Measurements from ENCODE around the gene FOXC1. TPM values are rescaled to one million over a fixed set of nuclear protein-coding genes. Genes with fewer than 3 reads are reported as not detected.

Gene FOXC1
- total RNA-seq, 2 donors from 2014 or later, result 13.5 to 23.6 TPM

GRCh38 chr6:1627827-1628560 lies 18.3 kb downstream of the FOXC1 start:
- Histone ChIP-seq H3K27ac (no peak overlapping the region), H3K4me3 (no peak overlapping the region), H3K4me1 (peaks cover 0 to 26% of the 10 kb centered on the region in 2 donors), H3K36me3 (no peaks in the 10 kb centered on the region), H3K27me3 (peaks cover 0 to 8% of the 10 kb centered on the region in 2 donors), H3K9me3 (no peaks in the 10 kb centered on the region)
- no peak for TF ChIP-seq CTCF (IDR thresholded peaks at IDR 0.05)
- no peak for DNase-seq (ENCODE audit: low spot score)

GRCh38 chr6:1629316-1629715 lies 19.6 kb downstream of the FOXC1 start:
- no peak overlapping the region for H3K27ac ChIP-seq
- H3K4me1 ChIP-seq, result peaks cover 0 to 19% of the 10 kb centered on the region in 2 donors
- no peaks in the 10 kb centered on the region for H3K36me3 ChIP-seq
- no peak for TF ChIP-seq CTCF (IDR thresholded peaks at IDR 0.05)
- H3K9me3 ChIP-seq, result no peaks in the 10 kb centered on the region
- peaks cover 0 to 3% of the 10 kb centered on the region in 2 donors for H3K27me3 ChIP-seq
- H3K4me3 ChIP-seq, result no peak overlapping the region
- DNase-seq (ENCODE audit: low spot score), result no peak

GRCh38 chr6:1630212-1630770 lies 20.6 kb downstream of the FOXC1 start:
- H3K27ac ChIP-seq, result no peak overlapping the region
- H3K4me1 ChIP-seq, result peaks cover 0 to 16% of the 10 kb centered on the region in 2 donors
- TF ChIP-seq CTCF (IDR thresholded peaks at IDR 0.05), result no peak
- no peaks in the 10 kb centered on the region for H3K27me3 ChIP-seq
- no peaks in the 10 kb centered on the region for H3K36me3 ChIP-seq
- DNase-seq (ENCODE audit: low spot score), result no peak
- no peak overlapping the region for H3K4me3 ChIP-seq
- H3K9me3 ChIP-seq, result no peaks in the 10 kb centered on the region

- no peaks in the 10 kb centered on the region for H3K36me3 ChIP-seq
- H3K27me3 ChIP-seq, result no peaks in the 10 kb centered on the region
- no peaks in the 10 kb centered on the region for H3K9me3 ChIP-seq
- H3K4me3 ChIP-seq, result no peak overlapping the region
- no peak for TF ChIP-seq CTCF (IDR thresholded peaks at IDR 0.05)
- H3K27ac ChIP-seq, result no peak overlapping the region
- H3K4me1 ChIP-seq, result peaks cover 0 to 14% of the 10 kb centered on the region in 2 donors
- DNase-seq (ENCODE audit: low spot score), result no peak
Measured at GRCh38 chr6:1630771-1631217, 21.1 kb downstream of the FOXC1 start.

- Histone ChIP-seq H3K4me1 (peaks cover 0 to 11% of the 10 kb centered on the region in 2 donors), H3K9me3 (no peaks in the 10 kb centered on the region), H3K27ac (no peak overlapping the region), H3K4me3 (no peak overlapping the region), H3K36me3 (no peaks in the 10 kb centered on the region), H3K27me3 (no peaks in the 10 kb centered on the region)
- DNase-seq (ENCODE audit: low spot score), result no peak
- TF ChIP-seq CTCF (IDR thresholded peaks at IDR 0.05), result no peak
Measured at GRCh38 chr6:1631251-1631650, 21.5 kb downstream of the FOXC1 start.
